Trophoblast cell (in vitro differentiated cells and primary cell): ENCODE results near the gene RAB11FIP3.
"Not testable (repeated sequence)": the region's sequence is repeated elsewhere in the genome, so short reads cannot be mapped to it uniquely, and the experiment has no call there.

Experiments
- DNase-seq, 2 donors: peaks; one replicate each; pipeline ENCODE4 v3.0.0-alpha.2; 2016
- H2AFZ ChIP-seq: 2 replicates; pipeline ENCODE4 v1.6.1; 2013; ENCODE audit warnings: low read length, moderate library complexity, mild to moderate bottlenecking; ENCODE audit not compliant: insufficient read depth, poor library complexity
- H2AK5ac ChIP-seq: 2 replicates; pipeline ENCODE4 v1.6.1; 2013; ENCODE audit warnings: mild to moderate bottlenecking, low read length
- H2BK120ac ChIP-seq: 2 replicates; pipeline ENCODE4 v1.6.1; 2013; ENCODE audit warnings: low read length, mild to moderate bottlenecking, moderate library complexity; ENCODE audit not compliant: insufficient read depth, poor library complexity
- H2BK12ac ChIP-seq: 2 replicates; pipeline ENCODE4 v1.6.1; 2013; ENCODE audit warnings: mild to moderate bottlenecking, low read length, moderate library complexity
- H2BK5ac ChIP-seq: 2 replicates; pipeline ENCODE4 v1.6.1; 2013; ENCODE audit warnings: low read length, low read depth, moderate library complexity, mild to moderate bottlenecking; ENCODE audit not compliant: poor library complexity
- H3K14ac ChIP-seq: 2 replicates; pipeline ENCODE4 v1.6.1; 2013; ENCODE audit warnings: mild to moderate bottlenecking, low read length
- H3K18ac ChIP-seq: 2 replicates; pipeline ENCODE4 v1.6.1; 2013; ENCODE audit warnings: mild to moderate bottlenecking, low read length
- H3K23ac ChIP-seq: 2 replicates; pipeline ENCODE4 v1.6.1; 2013; ENCODE audit warnings: low read length
- H3K27ac ChIP-seq: 2 replicates; pipeline ENCODE4 v1.5.1; 2013; ENCODE audit warnings: low read depth, mild to moderate bottlenecking, inconsistent platforms, low read length, moderate library complexity
- H3K27me3 ChIP-seq: 2 replicates; pipeline ENCODE4 v1.6.1; 2013; ENCODE audit warnings: inconsistent platforms, mild to moderate bottlenecking, low read length, moderate library complexity; ENCODE audit not compliant: insufficient read depth
- H3K36me3 ChIP-seq, 2 experiments: 1 replicate in 1 of 2; 2 replicates in 1 of 2; pipeline ENCODE4 v1.6.1; 2013; ENCODE audit warnings: low read length in 2 of 2, mild to moderate bottlenecking in 2 of 2, moderate library complexity in 1 of 2; ENCODE audit not compliant: insufficient read depth in 2 of 2, control insufficient read depth in 1 of 2
- H3K4ac ChIP-seq: 2 replicates; pipeline ENCODE4 v1.6.1; 2013; ENCODE audit warnings: low read depth, mild to moderate bottlenecking, low read length, moderate library complexity
- H3K4me1 ChIP-seq, 2 experiments: 1 replicate in 1 of 2; 2 replicates in 1 of 2; pipeline ENCODE4 v1.6.1; 2013; ENCODE audit warnings: low read length in 2 of 2, mild to moderate bottlenecking in 2 of 2, moderate library complexity in 1 of 2; ENCODE audit not compliant: insufficient read depth in 2 of 2, control insufficient read depth in 1 of 2
- H3K4me2 ChIP-seq: 2 replicates; pipeline ENCODE4 v1.6.1; 2013; ENCODE audit warnings: inconsistent platforms, mild to moderate bottlenecking, low read length, moderate library complexity
- H3K4me3 ChIP-seq: 2 replicates; pipeline ENCODE4 v1.5.1; 2013; ENCODE audit warnings: mild to moderate bottlenecking, low read depth, low read length, inconsistent platforms
- H3K79me1 ChIP-seq: one replicate; pipeline ENCODE4 v1.6.1; 2013; ENCODE audit warnings: low read length
- H3K79me2 ChIP-seq: 2 replicates; pipeline ENCODE4 v1.6.1; 2013; ENCODE audit warnings: low read length, mild to moderate bottlenecking; ENCODE audit not compliant: control insufficient read depth, insufficient read depth, poor library complexity
- H3K9ac ChIP-seq: 2 replicates; pipeline ENCODE4 v1.6.1; 2013; ENCODE audit warnings: mild to moderate bottlenecking, low read length
- H3K9me3 ChIP-seq: 2 replicates; pipeline ENCODE4 v1.6.1; 2013; ENCODE audit warnings: low read depth, mild to moderate bottlenecking, control low read depth, inconsistent platforms, low read length; ENCODE audit not compliant: insufficient read depth
- H4K12ac ChIP-seq: 2 replicates; pipeline ENCODE4 v1.6.1; 2013; ENCODE audit warnings: low read depth, mild to moderate bottlenecking, low read length, moderate library complexity
- H4K8ac ChIP-seq: 2 replicates; pipeline ENCODE4 v1.6.1; 2013; ENCODE audit warnings: low read depth, mild to moderate bottlenecking, low read length, moderate library complexity
- H4K91ac ChIP-seq: one replicate; pipeline ENCODE4 v1.6.1; 2013; ENCODE audit warnings: low read depth, mild to moderate bottlenecking, low read length, moderate library complexity
- WGBS: extraction: QIAGEN DNeasy Blood & Tissue Kit; methylation state at CpG from one replicate; pipeline ENCODE4 v1.1.7; 2013; ENCODE audit warnings: missing lambda C conversion rate; ENCODE audit not compliant: insufficient read length, insufficient coverage; ENCODE audit errors: extremely low coverage; 5-methylcytosine and 5-hydroxymethylcytosine counted together

RAB11FIP3 gene

GRCh38 chr16:476039-476438 lies 50.6 kb downstream of the RAB11FIP3 start:
- Histone ChIP-seq H3K27me3 (no peaks in the 10 kb centered on the region), H4K8ac (no peak overlapping the region), H2BK5ac (no peak overlapping the region), H3K27ac (no peak overlapping the region), H3K14ac (no peak overlapping the region), H2BK12ac (no peak overlapping the region), H3K36me3 (peaks cover 12 to 19% of the 10 kb centered on the region in 2 experiments), H3K9me3 (no peaks in the 10 kb centered on the region), H4K91ac (no peak overlapping the region), H2AK5ac (no peak overlapping the region), H3K18ac (no peak overlapping the region), H3K79me1 (no peaks in the 10 kb centered on the region), H4K12ac (no peak overlapping the region), H3K4ac (no peak overlapping the region), H2AFZ (no peak overlapping the region), H3K4me3 (no peak overlapping the region), H3K4me2 (no peak overlapping the region), H2BK120ac (no peak overlapping the region), H3K23ac (no peak overlapping the region), H3K4me1 (peaks cover 5 to 7% of the 10 kb centered on the region in 2 experiments), H3K79me2 (no peaks in the 10 kb centered on the region), H3K9ac (no peak overlapping the region)
- no CpG with 5 or more reads among the region's 6 CpGs for WGBS
- DNase-seq = no peak

- H4K12ac ChIP-seq = no peak overlapping the region
- no peak overlapping the region for H2AFZ ChIP-seq
- no peak overlapping the region for H3K9ac ChIP-seq
- peaks cover 2% of the 10 kb centered on the region for H3K9me3 ChIP-seq
- no peak overlapping the region for H3K23ac ChIP-seq
- peaks cover 6 to 8% of the 10 kb centered on the region in 2 experiments for H3K4me1 ChIP-seq
- H3K4me3 ChIP-seq = no peak overlapping the region
- no peak for DNase-seq
- no peaks in the 10 kb centered on the region for H3K79me2 ChIP-seq
- no CpG with 5 or more reads among the region's 23 CpGs for WGBS
- no peak overlapping the region for H3K4ac ChIP-seq
- H3K14ac ChIP-seq = no peak overlapping the region
- H4K91ac ChIP-seq = no peak overlapping the region
- no peak overlapping the region for H3K4me2 ChIP-seq
- peaks cover 8 to 19% of the 10 kb centered on the region in 2 experiments for H3K36me3 ChIP-seq
- H3K79me1 ChIP-seq = no peaks in the 10 kb centered on the region
- no peak overlapping the region for H2BK120ac ChIP-seq
- no peaks in the 10 kb centered on the region for H3K27me3 ChIP-seq
- no peak overlapping the region for H3K18ac ChIP-seq
- no peak overlapping the region for H4K8ac ChIP-seq
- no peak overlapping the region for H3K27ac ChIP-seq
- no peak overlapping the region for H2BK12ac ChIP-seq
- no peak overlapping the region for H2AK5ac ChIP-seq
- no peak overlapping the region for H2BK5ac ChIP-seq
These were observed 52.1 kb downstream of the RAB11FIP3 start for GRCh38 chr16:477301-478157.

DNA sequence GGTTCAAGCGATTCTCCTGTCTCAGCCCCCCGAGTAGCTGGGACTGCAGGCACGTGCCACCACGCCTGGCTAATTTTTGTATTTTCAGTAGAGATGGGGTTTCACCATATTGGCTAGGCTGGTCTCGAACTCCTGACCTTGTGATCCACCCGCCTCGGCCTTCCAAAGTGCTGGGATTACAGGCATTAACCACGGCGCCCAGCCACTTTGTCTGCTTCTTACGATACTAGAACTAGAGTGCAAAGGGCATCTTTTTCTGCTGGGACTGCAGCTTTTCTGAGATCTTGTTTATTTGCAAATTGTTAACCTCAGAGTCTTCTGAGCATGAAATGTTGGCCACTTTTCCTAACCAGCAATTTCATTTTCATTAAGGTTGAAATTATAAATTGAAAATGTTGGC lies 52.8 kb downstream of the RAB11FIP3 start:
- H3K79me1 ChIP-seq, H4K8ac ChIP-seq, H3K4ac ChIP-seq, H2BK120ac ChIP-seq, H3K27me3 ChIP-seq, DNase-seq, H3K9me3 ChIP-seq, H3K27ac ChIP-seq, H2AK5ac ChIP-seq, H2AFZ ChIP-seq, H3K14ac ChIP-seq, H3K9ac ChIP-seq, H4K91ac ChIP-seq, H2BK12ac ChIP-seq, H2BK5ac ChIP-seq, H3K18ac ChIP-seq, H3K4me3 ChIP-seq, H3K79me2 ChIP-seq, H3K23ac ChIP-seq, H4K12ac ChIP-seq, H3K4me2 ChIP-seq: not testable (repeated sequence)
- no CpG with 5 or more reads among the region's 10 CpGs for WGBS
- Histone ChIP-seq H3K36me3 (peaks cover 10 to 17% of the 10 kb centered on the region in 2 experiments), H3K4me1 (peaks cover 13 to 14% of the 10 kb centered on the region in 2 experiments)

DNA sequence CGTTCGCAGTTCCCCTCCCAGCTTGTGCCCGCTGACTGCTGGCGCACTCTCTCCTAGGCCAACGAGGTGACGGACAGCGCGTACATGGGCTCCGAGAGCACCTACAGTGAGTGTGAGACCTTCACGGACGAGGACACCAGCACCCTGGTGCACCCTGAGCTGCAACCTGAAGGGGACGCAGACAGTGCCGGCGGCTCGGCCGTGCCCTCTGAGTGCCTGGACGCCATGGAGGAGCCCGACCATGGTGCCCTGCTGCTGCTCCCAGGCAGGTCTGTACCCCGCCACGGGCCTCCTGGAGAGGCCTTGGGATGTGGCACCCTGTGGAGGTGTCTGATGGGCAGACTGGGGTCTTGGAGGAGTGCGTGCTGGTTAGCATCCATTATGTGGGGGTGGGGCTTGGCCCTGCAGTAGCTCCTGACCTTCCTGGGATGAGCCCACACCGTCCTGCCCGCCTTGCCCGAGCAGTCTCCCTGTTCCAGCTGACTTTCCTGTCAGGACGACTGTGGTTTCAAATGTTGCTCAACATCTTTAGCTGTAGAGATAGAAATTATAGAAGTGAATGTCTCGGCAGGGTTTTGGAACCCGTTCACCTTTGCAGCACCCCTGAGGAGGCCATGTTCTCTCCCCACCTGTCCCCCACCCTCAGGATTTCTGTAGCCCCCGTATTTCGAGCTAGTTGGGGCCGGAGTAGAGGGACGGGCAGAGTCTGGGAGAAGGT lies 57.2 kb downstream of the RAB11FIP3 start:
- Histone ChIP-seq H3K14ac (no peak overlapping the region), H3K27me3 (no peaks in the 10 kb centered on the region), H3K4me1 (peaks cover 9 to 18% of the 10 kb centered on the region in 2 experiments), H3K4ac (no peak overlapping the region), H3K36me3 (peaks cover 3 to 7% of the 10 kb centered on the region in 2 experiments), H3K27ac (peak overlapping the region; percentile 4), H3K9ac (no peak overlapping the region), H2BK120ac (no peak overlapping the region), H2AFZ (no peak overlapping the region), H3K4me2 (no peak overlapping the region), H3K79me1 (no peaks in the 10 kb centered on the region), H4K91ac (no peak overlapping the region), H2BK5ac (no peak overlapping the region), H2AK5ac (no peak overlapping the region), H2BK12ac (no peak overlapping the region), H3K23ac (no peak overlapping the region), H3K18ac (no peak overlapping the region), H4K8ac (no peak overlapping the region), H3K4me3 (no peak overlapping the region), H4K12ac (no peak overlapping the region), H3K79me2 (peaks cover 2% of the 10 kb centered on the region), H3K9me3 (peaks cover 2% of the 10 kb centered on the region)
- no peak for DNase-seq
- WGBS = no CpG with 5 or more reads among the region's 31 CpGs
